Measurements from ENCODE around the gene SMIM14.
"Not testable (repeated sequence)": the region's sequence is repeated elsewhere in the genome, so short reads cannot be mapped to it uniquely, and the experiment has no call there.

SMIM14 gene

DNA sequence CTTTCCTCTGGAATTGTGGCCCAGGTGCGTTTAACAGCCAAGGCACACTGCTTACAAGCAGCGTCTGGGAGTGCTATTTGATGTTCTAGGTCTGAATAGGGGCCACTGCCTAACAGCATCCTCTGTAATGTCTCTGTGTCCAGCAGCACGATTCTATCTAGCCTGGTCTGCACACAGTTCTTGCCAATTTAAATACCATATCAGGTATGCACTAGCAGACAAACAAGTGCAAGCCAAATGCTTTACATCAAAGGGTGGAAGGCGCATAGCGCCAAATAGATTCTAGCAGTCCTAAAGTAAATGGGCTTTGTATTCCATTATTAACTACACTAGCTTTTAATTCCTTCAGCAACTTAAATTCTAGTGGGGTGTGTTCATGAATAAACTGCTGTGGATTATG lies 95.6 kb downstream of the SMIM14 start:
- no peak for DNase-seq (ENCODE audit: low spot score)
- in situ Hi-C loops (cut with MboI; ENCODE audit: low sequenced_read_pairs, unreplicated experiment): no loop called here
- TF ChIP-seq, protein P1, sequence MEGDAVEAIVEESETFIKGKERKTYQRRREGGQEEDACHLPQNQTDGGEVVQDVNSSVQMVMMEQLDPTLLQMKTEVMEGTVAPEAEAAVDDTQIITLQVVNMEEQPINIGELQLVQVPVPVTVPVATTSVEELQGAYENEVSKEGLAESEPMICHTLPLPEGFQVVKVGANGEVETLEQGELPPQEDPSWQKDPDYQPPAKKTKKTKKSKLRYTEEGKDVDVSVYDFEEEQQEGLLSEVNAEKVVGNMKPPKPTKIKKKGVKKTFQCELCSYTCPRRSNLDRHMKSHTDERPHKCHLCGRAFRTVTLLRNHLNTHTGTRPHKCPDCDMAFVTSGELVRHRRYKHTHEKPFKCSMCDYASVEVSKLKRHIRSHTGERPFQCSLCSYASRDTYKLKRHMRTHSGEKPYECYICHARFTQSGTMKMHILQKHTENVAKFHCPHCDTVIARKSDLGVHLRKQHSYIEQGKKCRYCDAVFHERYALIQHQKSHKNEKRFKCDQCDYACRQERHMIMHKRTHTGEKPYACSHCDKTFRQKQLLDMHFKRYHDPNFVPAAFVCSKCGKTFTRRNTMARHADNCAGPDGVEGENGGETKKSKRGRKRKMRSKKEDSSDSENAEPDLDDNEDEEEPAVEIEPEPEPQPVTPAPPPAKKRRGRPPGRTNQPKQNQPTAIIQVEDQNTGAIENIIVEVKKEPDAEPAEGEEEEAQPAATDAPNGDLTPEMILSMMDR (IDR thresholded peaks at IDR 0.05; ENCODE audit: borderline replicate concordance, control extremely low read depth, extremely low read depth, insufficient read depth, missing control alignments): no peak

DNA sequence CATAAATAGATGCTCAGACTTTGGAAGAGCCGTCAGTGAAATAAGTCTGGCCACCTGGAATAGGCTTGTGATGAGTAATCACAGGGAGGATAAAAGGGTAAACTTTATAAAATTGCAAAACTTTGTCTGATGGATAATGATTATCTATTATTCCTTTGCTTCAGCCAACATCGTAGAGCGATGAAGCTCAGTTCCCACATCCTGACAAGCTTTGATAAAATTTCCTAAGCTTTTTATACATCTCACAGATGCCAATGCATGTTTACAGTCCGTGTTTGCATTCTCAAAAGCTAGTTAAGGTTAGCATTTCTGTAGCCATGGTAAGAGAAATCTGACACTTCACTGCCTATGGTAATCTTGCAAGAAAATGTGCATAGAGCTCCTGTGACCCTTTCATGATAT lies 96.1 kb downstream of the SMIM14 start:
- TF ChIP-seq, protein P1 (IDR thresholded peaks at IDR 0.05; ENCODE audit: borderline replicate concordance, control extremely low read depth, extremely low read depth, insufficient read depth, missing control alignments): no peak
- DNase-seq (ENCODE audit: low spot score): no peak
- in situ Hi-C loops (cut with MboI; ENCODE audit: low sequenced_read_pairs, unreplicated experiment): no loop called here

DNA sequence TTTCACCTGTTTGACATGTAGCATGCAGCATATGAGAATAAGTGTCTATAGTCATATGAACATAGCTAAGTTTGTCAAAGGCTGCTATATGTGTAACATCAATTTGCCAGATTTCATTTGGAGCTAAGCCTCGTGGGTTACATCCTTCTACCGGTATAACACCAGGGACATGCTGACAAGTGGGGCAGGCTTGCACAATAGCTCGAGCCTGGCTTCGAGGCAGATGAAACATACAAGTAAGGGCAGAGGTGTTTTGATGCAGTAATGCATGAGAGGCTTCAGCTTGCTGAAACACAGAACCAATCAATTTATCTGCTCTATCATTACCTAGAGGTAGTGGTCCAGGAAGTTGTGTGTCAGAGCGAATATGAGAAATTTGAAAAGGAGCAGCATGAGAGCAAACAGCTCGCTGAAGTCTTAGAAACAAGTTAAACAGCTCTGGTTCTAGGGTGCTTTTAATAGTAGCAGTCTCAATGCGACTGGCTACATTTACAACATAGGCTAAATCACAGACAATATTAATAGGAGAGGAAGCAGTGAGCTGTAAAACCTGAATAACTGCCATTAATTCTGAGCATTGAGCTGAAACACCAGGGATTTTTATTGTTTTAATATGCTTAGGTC lies 96.6 kb downstream of the SMIM14 start:
- in situ Hi-C loops (cut with MboI; ENCODE audit: low sequenced_read_pairs, unreplicated experiment): no loop called here
- no peak for DNase-seq (ENCODE audit: low spot score)
- TF ChIP-seq, protein P1 (IDR thresholded peaks at IDR 0.05; ENCODE audit: borderline replicate concordance, control extremely low read depth, extremely low read depth, insufficient read depth, missing control alignments): no peak

DNA sequence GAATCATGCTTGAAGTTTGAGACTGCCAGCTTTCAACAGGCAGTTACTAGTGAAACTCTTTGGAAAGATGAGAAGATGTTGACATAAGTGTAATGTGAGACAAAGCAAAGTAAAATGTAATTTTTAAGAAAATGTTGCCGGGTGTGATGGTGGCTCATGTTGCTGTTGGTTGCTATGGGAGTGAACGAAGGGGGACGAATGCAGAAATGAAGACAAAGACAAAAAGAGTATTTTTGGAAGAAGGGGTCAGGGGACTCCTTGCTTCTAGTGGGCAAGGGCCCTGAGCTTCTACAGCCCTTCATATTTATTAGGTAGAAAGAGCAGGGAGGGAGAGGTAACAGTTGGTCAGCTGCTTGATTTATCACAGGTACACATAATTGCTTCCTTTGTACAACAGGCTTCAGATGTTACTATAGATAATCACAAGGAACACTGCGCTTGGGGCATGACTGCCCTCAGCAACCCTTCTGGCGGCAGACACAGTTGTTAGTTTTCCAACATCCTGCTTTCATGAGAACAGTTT lies 99.5 kb downstream of the SMIM14 start:
- TF ChIP-seq, protein P1 (IDR thresholded peaks at IDR 0.05; ENCODE audit: borderline replicate concordance, control extremely low read depth, extremely low read depth, insufficient read depth, missing control alignments): no peak
- in situ Hi-C loops (cut with MboI; ENCODE audit: low sequenced_read_pairs, unreplicated experiment): no loop called here
- DNase-seq (ENCODE audit: low spot score): no peak

DNA sequence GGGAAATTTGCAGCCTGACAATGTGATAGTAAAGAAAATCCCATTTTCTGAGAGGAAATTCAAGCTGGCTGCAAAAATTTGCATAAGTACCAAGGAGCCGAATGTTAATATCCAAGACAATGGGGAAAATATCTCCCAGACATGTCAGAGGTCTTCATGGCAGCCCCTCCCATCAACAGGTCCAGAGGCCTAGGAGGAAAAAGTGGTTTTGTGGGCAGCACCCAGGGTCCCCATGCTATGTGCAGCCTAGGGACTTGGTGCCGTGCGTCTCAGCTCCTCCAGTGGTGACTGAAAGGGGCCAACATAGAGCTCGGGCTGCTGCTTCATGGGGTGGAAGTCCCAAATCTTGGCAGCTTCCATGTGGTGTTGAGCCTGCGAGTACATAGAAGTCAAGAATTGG lies 105.1 kb downstream of the SMIM14 start:
- in situ Hi-C loops (cut with MboI; ENCODE audit: low sequenced_read_pairs, unreplicated experiment): no loop called here
- TF ChIP-seq, protein P1 (IDR thresholded peaks at IDR 0.05; ENCODE audit: borderline replicate concordance, control extremely low read depth, extremely low read depth, insufficient read depth, missing control alignments): no peak
- DNase-seq (ENCODE audit: low spot score): no peak

DNA sequence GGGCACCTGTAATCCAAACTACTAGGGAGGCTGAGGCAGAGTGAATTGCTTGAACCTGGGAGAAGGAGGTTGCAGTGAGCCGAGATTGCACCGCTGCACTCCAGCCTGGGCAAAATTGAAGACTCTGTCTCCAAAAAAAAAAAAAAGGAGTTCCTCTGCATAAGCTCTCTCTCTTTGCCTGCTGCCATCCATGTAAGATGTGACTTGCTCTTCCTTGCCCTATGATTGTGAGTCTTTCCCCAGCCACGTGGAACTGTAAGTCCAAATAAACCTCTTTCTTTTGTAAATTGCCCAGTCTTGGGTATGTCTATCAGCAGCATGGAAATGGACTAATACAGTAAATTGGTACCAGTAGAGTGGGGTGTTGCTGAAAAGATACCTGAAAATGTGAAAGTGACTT lies 106.4 kb downstream of the SMIM14 start:
- in situ Hi-C loops (cut with MboI; ENCODE audit: low sequenced_read_pairs, unreplicated experiment); DNase-seq (ENCODE audit: low spot score): not testable (repeated sequence)

DNA sequence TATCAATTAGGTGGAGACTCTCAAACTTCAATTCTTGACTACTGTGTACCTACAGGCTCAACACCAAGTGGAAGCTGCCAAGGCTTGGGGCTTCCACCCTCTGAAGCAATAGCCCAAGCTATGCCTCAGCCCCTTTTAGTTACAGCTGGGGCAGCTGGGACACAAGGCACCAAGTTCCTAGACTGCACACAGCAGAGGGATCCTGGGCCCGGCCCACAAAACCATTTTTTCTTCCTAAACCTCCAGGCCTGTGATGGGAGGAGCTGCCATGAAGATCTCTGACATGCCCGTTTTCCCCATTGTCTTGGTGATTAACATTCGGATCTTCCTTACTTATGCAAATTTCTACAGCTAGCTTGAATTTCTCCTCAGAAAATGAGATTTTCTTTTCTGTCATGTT lies 108.0 kb downstream of the SMIM14 start:
- TF ChIP-seq, protein P1 (IDR thresholded peaks at IDR 0.05; ENCODE audit: borderline replicate concordance, control extremely low read depth, extremely low read depth, insufficient read depth, missing control alignments): no peak
- in situ Hi-C loops (cut with MboI; ENCODE audit: low sequenced_read_pairs, unreplicated experiment): no loop called here
- DNase-seq (ENCODE audit: low spot score): no peak
